ENCODE measurements around the gene ATP5F1C.

ATP5F1C gene

GRCh38 chr10:7787857-7788638 lies at the start of gene ATP5F1C, which contains the start of gene KIN (continued):
- TF ChIP-seq ZNF501 (tag by site-specific recombination; IDR thresholded peaks at IDR 0.05), result peak; percentile 88
- peak; percentile 63; the same call in 1 of the 2 replicates for TF ChIP-seq REPIN1 (tag by site-specific recombination; IDR thresholded peaks at IDR 0.05; ENCODE audit: low read depth)
- no peak for TF ChIP-seq ZNF37A (tag by site-specific recombination; IDR thresholded peaks at IDR 0.05)
- TF ChIP-seq ZNF843 (tag by site-specific recombination; IDR thresholded peaks at IDR 0.05), result peak; percentile 28; the same call in 1 of the 2 replicates
- peak; percentile 68 for TF ChIP-seq ZNF518A (tag by site-specific recombination; conservative IDR thresholded peaks at IDR 0.05; ENCODE audit: low read depth)
- no peak for TF ChIP-seq ZNF521 (tag by site-specific recombination; IDR thresholded peaks at IDR 0.05)
- TF ChIP-seq ZNF138 (tag by site-specific recombination; IDR thresholded peaks at IDR 0.05; ENCODE audit: borderline replicate concordance), result no peak
- 0 out of 2 replicates have a peak, but pooled peaks have one; percentile 41 for TF ChIP-seq OVOL3 (tag by site-specific recombination; IDR thresholded peaks at IDR 0.05)
- TF ChIP-seq KLF16 (tag by site-specific recombination; IDR thresholded peaks at IDR 0.05), result peak; percentile 89
- TF ChIP-seq ZNF2 (tag by site-specific recombination; IDR thresholded peaks at IDR 0.05), result peak; percentile 38; the same call in 1 of the 2 replicates
- peak; percentile 85 for TF ChIP-seq ZNF76 (tag by site-specific recombination; IDR thresholded peaks at IDR 0.05; ENCODE audit: borderline replicate concordance, low read depth)
- no peak for TF ChIP-seq ZNF223 (tag by site-specific recombination; IDR thresholded peaks at IDR 0.05)
- peak; percentile 49; the same call in 1 of the 2 replicates for TF ChIP-seq ZNF580 (tag by site-specific recombination; IDR thresholded peaks at IDR 0.05)
- peak; percentile 49 for TF ChIP-seq ZFHX2 (tag by site-specific recombination; conservative IDR thresholded peaks at IDR 0.05)
- no peak for TF ChIP-seq HOXC10 (CRISPR knock-in tag; IDR thresholded peaks at IDR 0.05)
- peak; percentile 37; the same call in 1 of the 2 replicates for TF ChIP-seq ZNF16 (tag by site-specific recombination; IDR thresholded peaks at IDR 0.05; ENCODE audit: low read depth)
- TF ChIP-seq, protein P1, sequence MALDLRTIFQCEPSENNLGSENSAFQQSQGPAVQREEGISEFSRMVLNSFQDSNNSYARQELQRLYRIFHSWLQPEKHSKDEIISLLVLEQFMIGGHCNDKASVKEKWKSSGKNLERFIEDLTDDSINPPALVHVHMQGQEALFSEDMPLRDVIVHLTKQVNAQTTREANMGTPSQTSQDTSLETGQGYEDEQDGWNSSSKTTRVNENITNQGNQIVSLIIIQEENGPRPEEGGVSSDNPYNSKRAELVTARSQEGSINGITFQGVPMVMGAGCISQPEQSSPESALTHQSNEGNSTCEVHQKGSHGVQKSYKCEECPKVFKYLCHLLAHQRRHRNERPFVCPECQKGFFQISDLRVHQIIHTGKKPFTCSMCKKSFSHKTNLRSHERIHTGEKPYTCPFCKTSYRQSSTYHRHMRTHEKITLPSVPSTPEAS (tag by site-specific recombination; IDR thresholded peaks at IDR 0.05), result peak; percentile 22; the same call in 1 of the 2 replicates
- peak; percentile 54; the same call in 1 of the 2 replicates for TF ChIP-seq KLF8 (tag by site-specific recombination; IDR thresholded peaks at IDR 0.05)
- no peak for TF ChIP-seq ZIC2 (tag by site-specific recombination; IDR thresholded peaks at IDR 0.05)
- 0 out of 2 replicates have a peak, but pooled peaks have one; percentile 17 for TF ChIP-seq ZNF324 (tag by site-specific recombination; IDR thresholded peaks at IDR 0.05)
- TF ChIP-seq SP7 (tag by site-specific recombination; IDR thresholded peaks at IDR 0.05), result peak; percentile 43; the same call in 1 of the 2 replicates
- TF ChIP-seq ZNF639 (tag by site-specific recombination; IDR thresholded peaks at IDR 0.05), result no peak
- TF ChIP-seq ZNF596 (tag by site-specific recombination; IDR thresholded peaks at IDR 0.05), result no peak
- 0 out of 2 replicates have a peak, but pooled peaks have one; percentile 39 for TF ChIP-seq ZNF10 (tag by site-specific recombination; IDR thresholded peaks at IDR 0.05)
- TF ChIP-seq REST (tag by site-specific recombination; IDR thresholded peaks at IDR 0.05), result peak; percentile 51
- peak; percentile 86 for TF ChIP-seq ZNF121 (tag by site-specific recombination; IDR thresholded peaks at IDR 0.05)
- no peak for TF ChIP-seq ZNF366 (tag by site-specific recombination; conservative IDR thresholded peaks at IDR 0.05)
